ENCODE results near the gene CPN2. TPM values are rescaled to one million over a fixed set of nuclear protein-coding genes. Genes with fewer than 3 reads are reported as not detected.

CPN2 gene
- total and polyA plus RNA-seq, 2 experiments from 2014 or later = 0.10 to 0.14 TPM

DNA sequence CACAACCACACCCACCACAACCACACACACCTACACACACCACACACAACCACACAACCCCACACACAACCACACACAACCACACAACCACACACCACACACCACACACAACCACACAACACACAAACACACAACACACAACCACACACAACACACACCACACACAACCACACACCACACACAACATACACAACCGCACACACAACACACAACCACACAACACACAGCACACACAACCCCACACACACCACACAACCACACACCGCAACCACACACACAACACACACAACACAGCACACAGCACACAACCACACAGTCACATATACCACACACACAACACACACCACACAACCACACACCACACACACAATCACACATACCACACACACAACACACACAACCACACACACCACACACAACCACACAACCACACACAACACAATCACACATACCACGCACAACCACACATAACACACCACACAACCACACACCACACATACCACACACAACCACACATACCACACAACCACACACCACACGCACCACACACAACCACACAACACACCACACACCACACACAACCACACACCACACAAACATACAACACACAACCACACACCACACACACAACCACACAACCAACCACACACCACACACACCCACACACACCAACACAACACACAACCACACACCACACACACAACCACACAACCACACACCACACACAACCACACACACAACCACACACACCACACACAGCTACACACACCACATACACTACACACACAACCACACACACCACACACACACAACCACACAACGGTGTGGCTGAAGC lies 23.7 kb downstream of the CPN2 start:
- no peaks in the 10 kb centered on the region for H3K36me3 ChIP-seq (ENCODE audit: insufficient read depth)
- ATAC-seq (no peak), DNase-seq (ENCODE audit: low spot score) (no peak)
- no peaks in the 10 kb centered on the region for H4K20me1 ChIP-seq (replicated peaks; ENCODE audit: insufficient read depth)
- no peak for TF ChIP-seq JUNB (IDR thresholded peaks at IDR 0.05; ENCODE audit: unreplicated experiment)
- H3K9me2 ChIP-seq (ENCODE audit: insufficient read depth) = 0 out of 2 replicates have a peak, but pooled peaks cover 7% of the 10 kb centered on the region
- Mint-ChIP-seq H3K27ac (no peak overlapping the region), H3K9me3 (peaks cover 12% of the 10 kb centered on the region; the same call in 2 of the 3 replicates), H3K4me1 (peaks cover 11% of the 10 kb centered on the region), H3K36me3 (ENCODE audit: low read depth) (peaks cover 5% of the 10 kb centered on the region; the same call in 2 of the 3 replicates), H3K4me3 (no peak overlapping the region), H3K27me3 (ENCODE audit: insufficient read depth, low read depth, poor library complexity) (peaks cover 14% of the 10 kb centered on the region)
- no peak overlapping the region for H3K4me2 ChIP-seq
- H3F3A ChIP-seq (replicated peaks; ENCODE audit: low read depth) = peaks cover 42% of the 10 kb centered on the region
- H3K27me3 ChIP-seq (ENCODE audit: insufficient read depth) = peaks cover 6% of the 10 kb centered on the region
- no peak overlapping the region for H3K4me3 ChIP-seq
- H3K4me1 ChIP-seq (ENCODE audit: insufficient read depth) = no peaks in the 10 kb centered on the region
- no peak overlapping the region for H3K27ac ChIP-seq (ENCODE audit: low read depth)
- no peaks in the 10 kb centered on the region for H3K79me2 ChIP-seq (replicated peaks; ENCODE audit: insufficient read depth)
- H2AFZ ChIP-seq = no peak overlapping the region

DNA sequence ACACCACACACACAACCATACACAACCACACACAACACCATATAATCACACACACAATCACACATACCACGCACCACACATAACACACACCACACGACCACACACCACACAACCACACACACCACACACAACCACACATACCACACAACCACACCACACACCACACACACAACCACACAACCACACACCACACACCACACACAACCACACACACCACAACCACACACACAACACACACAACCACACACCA lies 24.2 kb downstream of the CPN2 start:
- H3K4me1 ChIP-seq (ENCODE audit: insufficient read depth) = no peaks in the 10 kb centered on the region
- no peak overlapping the region for H3K4me3 Mint-ChIP-seq
- no peak for ATAC-seq
- H3K4me1 Mint-ChIP-seq = peaks cover 11% of the 10 kb centered on the region
- H3K79me2 ChIP-seq (replicated peaks; ENCODE audit: insufficient read depth) = no peaks in the 10 kb centered on the region
- H3K36me3 ChIP-seq (ENCODE audit: insufficient read depth) = no peaks in the 10 kb centered on the region
- H3F3A ChIP-seq (replicated peaks; ENCODE audit: low read depth) = peaks cover 42% of the 10 kb centered on the region
- peaks cover 9% of the 10 kb centered on the region; the same call in 2 of the 3 replicates for H3K36me3 Mint-ChIP-seq (ENCODE audit: low read depth)
- H3K4me3 ChIP-seq = no peak overlapping the region
- no peak overlapping the region for H3K27ac ChIP-seq (ENCODE audit: low read depth)
- peaks cover 17% of the 10 kb centered on the region for H3K9me3 Mint-ChIP-seq
- H3K27me3 ChIP-seq (ENCODE audit: insufficient read depth) = peaks cover under 1% of the 10 kb centered on the region; the same call in 1 of the 2 replicates
- no peak for DNase-seq (ENCODE audit: low spot score)
- no peak overlapping the region for H3K27ac Mint-ChIP-seq
- no peak overlapping the region for H3K4me2 ChIP-seq
- H4K20me1 ChIP-seq (replicated peaks; ENCODE audit: insufficient read depth) = no peaks in the 10 kb centered on the region
- peaks cover 18% of the 10 kb centered on the region for H3K27me3 Mint-ChIP-seq (ENCODE audit: insufficient read depth, low read depth, poor library complexity)
- H2AFZ ChIP-seq = no peak overlapping the region
- 0 out of 2 replicates have a peak, but pooled peaks cover 7% of the 10 kb centered on the region for H3K9me2 ChIP-seq (ENCODE audit: insufficient read depth)
- TF ChIP-seq JUNB (IDR thresholded peaks at IDR 0.05; ENCODE audit: unreplicated experiment) (no peak), POLR2AphosphoS5 (IDR thresholded peaks at IDR 0.05; ENCODE audit: low read depth) (no peak), CREB1 (CRISPR knock-in tag; IDR thresholded peaks at IDR 0.05; ENCODE audit: low read depth) (no peak), NANOG (IDR thresholded peaks at IDR 0.05; ENCODE audit: borderline replicate concordance) (no peak), EZH2 (IDR thresholded peaks at IDR 0.05; ENCODE audit: low read depth, unreplicated experiment) (no peak), EZH2phosphoT487 (IDR thresholded peaks at IDR 0.05; ENCODE audit: unreplicated experiment) (no peak), STAT1 (IDR thresholded peaks at IDR 0.05; ENCODE audit: unreplicated experiment) (no peak), ZNF114 (CRISPR knock-in tag; IDR thresholded peaks at IDR 0.05) (no peak)
- TF ChIP-seq, protein P1, sequence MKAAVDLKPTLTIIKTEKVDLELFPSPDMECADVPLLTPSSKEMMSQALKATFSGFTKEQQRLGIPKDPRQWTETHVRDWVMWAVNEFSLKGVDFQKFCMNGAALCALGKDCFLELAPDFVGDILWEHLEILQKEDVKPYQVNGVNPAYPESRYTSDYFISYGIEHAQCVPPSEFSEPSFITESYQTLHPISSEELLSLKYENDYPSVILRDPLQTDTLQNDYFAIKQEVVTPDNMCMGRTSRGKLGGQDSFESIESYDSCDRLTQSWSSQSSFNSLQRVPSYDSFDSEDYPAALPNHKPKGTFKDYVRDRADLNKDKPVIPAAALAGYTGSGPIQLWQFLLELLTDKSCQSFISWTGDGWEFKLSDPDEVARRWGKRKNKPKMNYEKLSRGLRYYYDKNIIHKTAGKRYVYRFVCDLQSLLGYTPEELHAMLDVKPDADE (IDR thresholded peaks at IDR 0.05) = no peak
- TF ChIP-seq, protein P2, sequence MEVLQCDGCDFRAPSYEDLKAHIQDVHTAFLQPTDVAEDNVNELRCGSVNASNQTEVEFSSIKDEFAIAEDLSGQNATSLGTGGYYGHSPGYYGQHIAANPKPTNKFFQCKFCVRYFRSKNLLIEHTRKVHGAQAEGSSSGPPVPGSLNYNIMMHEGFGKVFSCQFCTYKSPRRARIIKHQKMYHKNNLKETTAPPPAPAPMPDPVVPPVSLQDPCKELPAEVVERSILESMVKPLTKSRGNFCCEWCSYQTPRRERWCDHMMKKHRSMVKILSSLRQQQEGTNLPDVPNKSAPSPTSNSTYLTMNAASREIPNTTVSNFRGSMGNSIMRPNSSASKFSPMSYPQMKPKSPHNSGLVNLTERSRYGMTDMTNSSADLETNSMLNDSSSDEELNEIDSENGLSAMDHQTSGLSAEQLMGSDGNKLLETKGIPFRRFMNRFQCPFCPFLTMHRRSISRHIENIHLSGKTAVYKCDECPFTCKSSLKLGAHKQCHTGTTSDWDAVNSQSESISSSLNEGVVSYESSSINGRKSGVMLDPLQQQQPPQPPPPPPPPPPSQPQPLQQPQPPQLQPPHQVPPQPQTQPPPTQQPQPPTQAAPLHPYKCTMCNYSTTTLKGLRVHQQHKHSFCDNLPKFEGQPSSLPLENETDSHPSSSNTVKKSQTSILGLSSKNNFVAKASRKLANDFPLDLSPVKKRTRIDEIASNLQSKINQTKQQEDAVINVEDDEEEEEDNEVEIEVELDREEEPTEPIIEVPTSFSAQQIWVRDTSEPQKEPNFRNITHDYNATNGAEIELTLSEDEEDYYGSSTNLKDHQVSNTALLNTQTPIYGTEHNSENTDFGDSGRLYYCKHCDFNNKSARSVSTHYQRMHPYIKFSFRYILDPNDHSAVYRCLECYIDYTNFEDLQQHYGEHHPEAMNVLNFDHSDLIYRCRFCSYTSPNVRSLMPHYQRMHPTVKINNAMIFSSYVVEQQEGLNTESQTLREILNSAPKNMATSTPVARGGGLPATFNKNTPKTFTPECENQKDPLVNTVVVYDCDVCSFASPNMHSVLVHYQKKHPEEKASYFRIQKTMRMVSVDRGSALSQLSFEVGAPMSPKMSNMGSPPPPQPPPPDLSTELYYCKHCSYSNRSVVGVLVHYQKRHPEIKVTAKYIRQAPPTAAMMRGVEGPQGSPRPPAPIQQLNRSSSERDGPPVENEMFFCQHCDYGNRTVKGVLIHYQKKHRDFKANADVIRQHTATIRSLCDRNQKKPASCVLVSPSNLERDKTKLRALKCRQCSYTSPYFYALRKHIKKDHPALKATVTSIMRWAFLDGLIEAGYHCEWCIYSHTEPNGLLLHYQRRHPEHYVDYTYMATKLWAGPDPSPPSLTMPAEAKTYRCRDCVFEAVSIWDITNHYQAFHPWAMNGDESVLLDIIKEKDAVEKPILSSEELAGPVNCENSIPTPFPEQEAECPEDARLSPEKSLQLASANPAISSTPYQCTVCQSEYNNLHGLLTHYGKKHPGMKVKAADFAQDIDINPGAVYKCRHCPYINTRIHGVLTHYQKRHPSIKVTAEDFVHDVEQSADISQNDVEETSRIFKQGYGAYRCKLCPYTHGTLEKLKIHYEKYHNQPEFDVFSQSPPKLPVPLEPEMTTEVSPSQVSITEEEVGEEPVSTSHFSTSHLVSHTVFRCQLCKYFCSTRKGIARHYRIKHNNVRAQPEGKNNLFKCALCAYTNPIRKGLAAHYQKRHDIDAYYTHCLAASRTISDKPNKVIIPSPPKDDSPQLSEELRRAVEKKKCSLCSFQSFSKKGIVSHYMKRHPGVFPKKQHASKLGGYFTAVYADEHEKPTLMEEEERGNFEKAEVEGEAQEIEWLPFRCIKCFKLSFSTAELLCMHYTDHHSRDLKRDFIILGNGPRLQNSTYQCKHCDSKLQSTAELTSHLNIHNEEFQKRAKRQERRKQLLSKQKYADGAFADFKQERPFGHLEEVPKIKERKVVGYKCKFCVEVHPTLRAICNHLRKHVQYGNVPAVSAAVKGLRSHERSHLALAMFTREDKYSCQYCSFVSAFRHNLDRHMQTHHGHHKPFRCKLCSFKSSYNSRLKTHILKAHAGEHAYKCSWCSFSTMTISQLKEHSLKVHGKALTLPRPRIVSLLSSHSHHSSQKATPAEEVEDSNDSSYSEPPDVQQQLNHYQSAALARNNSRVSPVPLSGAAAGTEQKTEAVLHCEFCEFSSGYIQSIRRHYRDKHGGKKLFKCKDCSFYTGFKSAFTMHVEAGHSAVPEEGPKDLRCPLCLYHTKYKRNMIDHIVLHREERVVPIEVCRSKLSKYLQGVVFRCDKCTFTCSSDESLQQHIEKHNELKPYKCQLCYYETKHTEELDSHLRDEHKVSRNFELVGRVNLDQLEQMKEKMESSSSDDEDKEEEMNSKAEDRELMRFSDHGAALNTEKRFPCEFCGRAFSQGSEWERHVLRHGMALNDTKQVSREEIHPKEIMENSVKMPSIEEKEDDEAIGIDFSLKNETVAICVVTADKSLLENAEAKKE (CRISPR knock-in tag; IDR thresholded peaks at IDR 0.05) = no peak
- TF ChIP-seq, protein P3, sequence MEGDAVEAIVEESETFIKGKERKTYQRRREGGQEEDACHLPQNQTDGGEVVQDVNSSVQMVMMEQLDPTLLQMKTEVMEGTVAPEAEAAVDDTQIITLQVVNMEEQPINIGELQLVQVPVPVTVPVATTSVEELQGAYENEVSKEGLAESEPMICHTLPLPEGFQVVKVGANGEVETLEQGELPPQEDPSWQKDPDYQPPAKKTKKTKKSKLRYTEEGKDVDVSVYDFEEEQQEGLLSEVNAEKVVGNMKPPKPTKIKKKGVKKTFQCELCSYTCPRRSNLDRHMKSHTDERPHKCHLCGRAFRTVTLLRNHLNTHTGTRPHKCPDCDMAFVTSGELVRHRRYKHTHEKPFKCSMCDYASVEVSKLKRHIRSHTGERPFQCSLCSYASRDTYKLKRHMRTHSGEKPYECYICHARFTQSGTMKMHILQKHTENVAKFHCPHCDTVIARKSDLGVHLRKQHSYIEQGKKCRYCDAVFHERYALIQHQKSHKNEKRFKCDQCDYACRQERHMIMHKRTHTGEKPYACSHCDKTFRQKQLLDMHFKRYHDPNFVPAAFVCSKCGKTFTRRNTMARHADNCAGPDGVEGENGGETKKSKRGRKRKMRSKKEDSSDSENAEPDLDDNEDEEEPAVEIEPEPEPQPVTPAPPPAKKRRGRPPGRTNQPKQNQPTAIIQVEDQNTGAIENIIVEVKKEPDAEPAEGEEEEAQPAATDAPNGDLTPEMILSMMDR (conservative IDR thresholded peaks at IDR 0.05; ENCODE audit: low read depth in 2 of 2) = no peak

Measured in GM23338 (cell line).